ENCODE results near the gene SELPLG.
"Not testable (repeated sequence)": the region's sequence is repeated elsewhere in the genome, so short reads cannot be mapped to it uniquely, and the experiment has no call there.

Gene SELPLG

DNA sequence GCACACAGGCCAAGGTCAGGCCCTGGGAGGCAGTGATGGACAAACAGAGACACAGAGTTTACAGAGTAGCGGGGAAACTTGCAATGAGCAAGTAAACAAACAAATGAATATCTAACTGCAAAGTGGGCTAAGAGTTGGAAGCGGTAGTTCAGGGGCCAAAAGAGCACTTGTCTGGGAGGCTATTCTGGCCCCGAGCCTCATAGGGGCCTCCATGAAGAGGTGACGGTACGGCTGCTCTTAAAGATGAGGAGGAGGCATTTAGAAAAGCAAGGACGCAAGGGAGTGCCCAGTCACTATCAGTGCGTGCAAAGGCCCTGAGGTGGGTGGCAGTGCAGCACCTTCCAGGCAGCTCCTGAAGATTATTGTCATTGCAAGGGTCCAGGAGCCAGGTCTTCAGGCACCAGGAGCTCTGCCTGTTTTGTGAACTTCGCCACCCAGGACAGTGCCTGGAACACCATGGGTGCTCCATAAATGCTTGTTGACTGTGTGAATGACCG lies 31.4 kb downstream of the SELPLG start:
- no peak for DNase-seq

DNA sequence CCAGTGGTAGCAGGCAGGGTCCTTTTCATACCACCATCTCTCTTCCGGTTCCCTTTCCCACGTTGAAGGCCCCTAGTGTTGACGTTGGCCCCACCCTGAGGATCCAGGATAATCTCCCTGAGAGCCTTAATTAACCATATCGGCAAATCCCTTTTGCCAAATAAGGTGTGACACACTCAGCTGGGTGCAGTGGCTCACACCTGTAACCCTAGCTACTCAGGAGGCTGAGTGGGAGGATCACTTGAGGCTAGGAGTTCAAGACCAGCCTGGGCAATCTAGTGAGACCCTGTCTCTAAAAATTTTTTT lies 33.0 kb downstream of the SELPLG start:
- DNase-seq, result no peak

DNA sequence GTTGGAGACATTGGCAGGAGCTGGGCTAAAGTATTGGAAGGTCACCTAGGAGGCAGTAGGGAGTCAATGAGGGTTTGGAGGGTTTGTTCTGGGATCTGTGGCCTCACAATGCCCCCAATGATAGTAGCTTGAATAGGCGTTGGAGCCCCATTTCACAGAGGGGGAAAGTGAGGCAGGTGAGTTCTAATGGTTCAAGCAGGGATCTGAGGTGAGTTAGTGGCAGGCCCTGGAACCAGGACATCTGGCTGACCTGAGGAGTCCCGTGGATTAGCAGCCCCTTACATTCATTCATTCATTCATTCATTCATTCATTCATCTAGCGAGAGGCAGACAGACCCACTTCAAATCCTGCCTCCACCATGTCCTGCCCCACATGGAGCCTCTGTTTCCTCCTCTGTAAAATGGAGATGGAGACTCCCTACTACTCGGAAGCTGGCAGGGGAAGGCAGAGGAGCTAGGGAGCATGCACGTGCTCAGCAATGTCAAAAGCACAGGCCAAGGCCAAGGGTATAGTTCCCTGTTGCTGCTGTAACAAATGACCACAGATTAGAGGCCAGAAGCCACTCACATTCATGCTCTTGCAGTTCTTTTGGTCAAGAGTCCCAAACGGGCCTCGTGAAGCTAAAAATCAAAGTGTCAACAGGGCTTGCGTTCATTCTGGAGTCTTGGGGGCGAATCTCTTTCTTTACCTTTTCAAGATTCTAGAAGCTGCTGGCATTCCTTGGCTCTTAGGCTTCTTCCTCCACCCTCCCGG lies 33.6 kb downstream of the SELPLG start:
- no peak for DNase-seq

DNA sequence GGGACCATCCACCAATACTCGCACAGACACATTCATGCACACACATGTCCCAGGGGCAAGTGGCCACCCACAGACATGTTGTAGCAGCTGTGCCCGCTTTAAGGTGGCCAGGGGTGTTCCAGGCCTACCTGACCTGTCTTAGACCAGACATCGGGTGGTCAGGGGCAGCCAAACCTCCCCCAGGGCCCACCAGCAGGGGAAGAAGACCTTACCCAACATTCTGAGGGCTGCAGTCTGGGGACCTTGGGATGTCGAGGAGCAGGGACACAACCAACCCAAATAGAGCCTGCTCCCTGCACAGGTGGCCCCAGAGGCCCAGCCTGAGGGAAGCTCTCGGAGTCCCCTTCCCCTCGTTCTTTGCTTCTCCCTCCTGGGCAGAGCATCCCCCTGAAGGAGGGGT lies 34.2 kb downstream of the SELPLG start:
- DNase-seq, result no peak

DNA sequence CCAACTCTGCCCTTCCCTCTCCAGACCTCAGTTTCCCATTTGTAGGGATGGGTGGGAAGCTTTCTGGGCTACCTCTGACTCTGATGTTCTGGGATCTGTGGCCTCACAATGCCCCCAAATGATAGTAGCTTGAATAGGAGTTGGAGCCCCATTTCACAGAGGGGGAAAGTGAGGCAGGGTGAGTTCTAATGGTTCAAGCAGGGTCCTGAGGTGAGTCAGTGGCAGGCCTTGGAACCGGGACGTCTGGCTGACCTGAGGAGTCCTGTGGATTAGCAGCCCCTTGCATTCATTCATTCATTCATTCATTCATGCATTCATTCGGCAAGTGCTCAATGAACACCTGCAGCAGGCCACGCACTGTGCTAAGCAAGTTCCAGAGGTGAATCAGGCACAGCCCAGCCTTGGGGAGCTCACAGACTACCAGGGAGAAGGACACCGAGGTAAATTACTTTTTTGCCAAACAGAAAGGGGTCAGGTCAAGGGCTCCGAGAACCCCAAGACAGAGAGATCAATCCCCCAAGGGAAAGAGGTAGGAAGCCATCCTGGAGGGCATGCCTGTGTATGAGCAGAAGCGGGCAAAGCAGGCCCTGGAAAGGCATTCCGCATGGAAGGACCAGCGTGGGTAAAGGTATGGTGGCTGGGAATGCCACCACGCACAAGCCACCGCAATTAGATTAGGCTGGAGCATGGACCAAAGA lies 35.0 kb downstream of the SELPLG start:
- no peak for DNase-seq

DNA sequence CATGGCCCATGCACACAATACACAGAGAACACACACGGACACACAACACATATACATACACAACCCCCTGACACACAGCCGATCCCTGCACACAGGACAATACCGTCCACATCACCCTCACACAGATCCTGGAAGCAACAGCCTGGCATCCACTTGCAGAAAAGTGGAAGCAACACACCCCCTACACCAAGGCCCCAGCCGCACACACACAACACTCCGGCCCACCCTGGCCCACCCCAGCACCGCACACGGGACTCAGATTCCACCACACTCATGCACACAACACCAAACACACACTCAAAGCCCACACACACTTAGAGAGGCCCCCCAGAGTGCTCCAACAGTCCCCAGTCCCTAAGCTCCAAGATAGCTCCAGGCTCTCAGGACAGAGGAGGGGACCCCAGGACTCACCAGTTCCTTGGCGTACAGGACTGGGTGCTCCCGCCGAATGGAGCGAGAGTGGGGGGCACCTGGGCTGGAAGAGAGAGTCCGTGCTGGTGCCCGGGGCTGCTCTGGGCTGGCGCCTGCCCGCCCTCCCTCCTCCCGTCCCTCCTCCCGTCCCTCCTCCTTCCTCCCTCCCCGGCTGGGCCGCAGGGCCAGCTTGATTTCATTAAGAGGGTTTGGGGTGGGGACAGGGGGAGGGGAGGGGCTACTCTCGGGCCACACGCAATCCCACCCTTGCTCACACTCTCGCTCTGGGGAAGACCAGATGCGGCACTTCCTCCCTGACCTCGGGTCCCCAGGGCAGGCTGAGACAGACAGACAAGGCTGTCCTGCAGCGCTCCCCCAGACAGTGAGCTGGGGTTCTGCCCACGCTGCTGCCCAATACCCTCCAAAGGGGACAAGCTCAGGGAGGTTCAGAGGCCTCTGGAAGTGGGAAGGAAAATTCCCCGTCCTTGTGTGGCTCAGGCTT lies 35.9 kb downstream of the SELPLG start, which contains the start of gene TMEM119:
TMEM119 (minus strand) TSS at position 526 of the 913 bp plus-strand sequence. CDS start 5,701 bp downstream, outside the sequence.
- no peak for DNase-seq

DNA sequence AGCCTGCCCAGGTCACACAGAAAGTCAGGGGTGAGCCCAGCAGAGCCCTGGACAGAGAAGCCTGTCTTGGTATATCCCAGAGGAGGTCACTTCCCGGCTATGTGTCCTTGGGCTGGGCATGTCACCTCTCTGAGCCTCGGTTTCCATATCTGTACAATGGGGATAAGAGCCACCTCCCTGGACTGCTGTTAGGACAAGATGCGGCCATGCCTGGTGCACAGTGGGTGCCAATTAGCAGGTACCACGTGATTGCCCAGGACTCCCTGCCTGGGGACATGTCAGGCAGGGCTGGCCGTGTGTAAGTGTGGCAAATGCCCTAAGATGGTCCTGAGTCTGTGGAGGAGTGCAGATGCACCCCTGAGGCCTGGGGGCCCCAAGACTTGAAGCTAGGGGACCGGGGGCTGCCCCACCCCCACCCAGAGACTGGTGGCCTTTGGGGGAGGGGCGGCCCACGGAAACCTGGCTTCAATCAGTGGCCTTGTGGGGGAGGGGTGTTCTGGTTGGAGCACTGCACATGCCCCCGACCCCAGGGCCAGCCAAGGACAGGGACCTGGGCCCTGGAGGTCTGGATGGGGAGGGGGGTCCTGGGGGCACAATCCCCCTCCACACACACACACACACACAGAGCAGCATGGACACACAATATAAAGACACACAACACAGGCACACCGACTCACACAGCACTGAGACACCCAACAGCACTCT lies 36.7 kb downstream of the SELPLG start:
- DNase-seq, result no peak

DNA sequence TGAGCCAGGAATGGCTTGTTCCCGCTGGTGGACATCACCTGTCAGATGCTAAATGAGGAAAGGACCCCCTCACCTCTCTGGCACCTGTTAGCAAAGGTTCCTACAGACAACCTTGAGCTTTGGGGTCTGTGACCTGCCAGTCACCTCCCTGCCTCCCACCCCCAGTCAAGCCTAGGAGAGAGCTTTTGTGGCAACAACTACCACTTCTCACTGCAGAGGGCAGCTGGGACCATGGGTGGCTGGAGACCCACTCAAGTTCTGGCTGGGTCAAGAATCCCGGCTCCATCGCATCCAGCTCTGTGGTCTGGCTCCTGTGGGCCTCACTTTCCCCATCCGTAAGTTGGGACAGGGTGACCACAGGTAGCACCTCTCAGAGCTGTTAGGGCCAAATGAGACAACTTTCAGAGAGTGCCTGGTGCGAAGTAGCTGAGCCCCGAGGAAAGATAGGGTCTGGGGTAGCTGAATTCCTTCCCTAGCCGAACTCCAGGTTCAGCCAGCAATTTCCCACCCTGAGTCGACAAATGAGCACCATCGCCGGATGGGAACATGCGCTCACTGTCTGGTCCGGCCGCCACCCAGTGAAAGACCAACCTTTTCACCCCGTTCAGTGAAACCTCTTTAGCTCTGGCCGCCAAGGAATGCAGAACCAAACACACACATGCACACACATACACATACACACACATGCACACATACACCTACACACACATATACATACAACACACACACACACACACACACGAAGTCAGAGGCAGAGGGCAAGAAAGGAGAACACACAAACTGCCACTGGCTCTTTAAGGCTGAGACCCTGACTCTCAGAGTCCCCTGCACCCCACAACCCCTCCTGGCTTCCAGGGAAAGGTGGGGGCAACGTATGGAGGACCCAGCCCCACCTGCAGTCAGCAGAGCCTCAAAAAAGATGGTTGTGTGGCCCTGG lies 37.7 kb downstream of the SELPLG start:
- no peak for DNase-seq

DNA sequence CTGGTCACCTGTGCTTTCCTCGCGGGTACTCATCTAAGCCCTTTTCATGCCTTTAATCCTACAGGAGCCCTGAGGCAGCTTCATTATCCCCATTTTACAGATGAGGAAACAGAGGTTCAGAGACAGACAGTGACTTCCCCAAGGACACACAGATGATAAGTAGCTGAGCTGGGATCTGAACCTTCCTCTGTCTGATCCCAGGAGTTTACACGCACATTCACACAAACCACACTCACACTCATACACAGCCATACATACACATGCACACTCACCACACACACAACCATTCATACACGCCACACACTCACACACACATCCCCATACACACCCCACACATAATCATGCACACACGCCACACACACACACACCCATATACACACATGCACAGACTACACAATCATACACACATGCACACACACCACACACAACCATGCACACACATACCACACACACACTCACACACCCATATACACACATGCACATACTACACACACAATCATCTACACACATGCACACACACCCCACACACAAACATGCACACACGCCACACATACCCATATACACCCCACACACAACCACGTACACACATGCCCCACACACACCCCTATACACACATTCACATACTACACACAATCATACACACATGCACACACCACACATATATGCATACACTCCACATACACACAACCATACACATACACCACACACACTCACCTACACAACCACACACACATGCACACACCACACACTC lies 38.6 kb downstream of the SELPLG start:
- DNase-seq, result no peak

DNA sequence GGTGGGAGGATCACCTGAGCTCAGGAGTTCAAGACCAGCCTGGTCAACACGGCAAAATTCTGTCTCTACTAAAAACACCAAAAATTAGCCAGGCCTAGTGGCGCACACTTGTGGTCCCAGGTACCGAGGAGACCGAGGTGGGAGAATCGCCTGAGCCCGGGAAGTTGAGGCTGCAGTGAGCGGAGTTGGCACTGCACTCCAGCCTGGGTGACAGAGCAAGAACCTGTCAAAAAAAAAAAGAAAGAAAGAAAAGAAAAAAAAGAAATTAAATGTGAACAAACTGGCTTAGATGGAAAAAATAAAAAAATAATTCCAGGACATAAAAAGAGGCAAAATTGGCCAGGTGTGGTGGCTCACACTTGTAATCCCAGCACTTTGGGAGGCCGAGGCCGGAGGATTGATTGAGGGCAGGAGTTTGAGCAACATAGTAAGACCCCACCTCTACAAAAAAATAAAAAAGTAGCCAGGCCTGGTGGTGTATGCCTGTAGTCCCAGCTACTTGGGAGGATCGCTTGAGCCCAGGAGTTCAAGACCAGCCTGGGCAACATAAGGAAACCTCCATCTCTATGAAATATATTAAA lies 39.3 kb downstream of the SELPLG start:
- no peak for DNase-seq

DNA sequence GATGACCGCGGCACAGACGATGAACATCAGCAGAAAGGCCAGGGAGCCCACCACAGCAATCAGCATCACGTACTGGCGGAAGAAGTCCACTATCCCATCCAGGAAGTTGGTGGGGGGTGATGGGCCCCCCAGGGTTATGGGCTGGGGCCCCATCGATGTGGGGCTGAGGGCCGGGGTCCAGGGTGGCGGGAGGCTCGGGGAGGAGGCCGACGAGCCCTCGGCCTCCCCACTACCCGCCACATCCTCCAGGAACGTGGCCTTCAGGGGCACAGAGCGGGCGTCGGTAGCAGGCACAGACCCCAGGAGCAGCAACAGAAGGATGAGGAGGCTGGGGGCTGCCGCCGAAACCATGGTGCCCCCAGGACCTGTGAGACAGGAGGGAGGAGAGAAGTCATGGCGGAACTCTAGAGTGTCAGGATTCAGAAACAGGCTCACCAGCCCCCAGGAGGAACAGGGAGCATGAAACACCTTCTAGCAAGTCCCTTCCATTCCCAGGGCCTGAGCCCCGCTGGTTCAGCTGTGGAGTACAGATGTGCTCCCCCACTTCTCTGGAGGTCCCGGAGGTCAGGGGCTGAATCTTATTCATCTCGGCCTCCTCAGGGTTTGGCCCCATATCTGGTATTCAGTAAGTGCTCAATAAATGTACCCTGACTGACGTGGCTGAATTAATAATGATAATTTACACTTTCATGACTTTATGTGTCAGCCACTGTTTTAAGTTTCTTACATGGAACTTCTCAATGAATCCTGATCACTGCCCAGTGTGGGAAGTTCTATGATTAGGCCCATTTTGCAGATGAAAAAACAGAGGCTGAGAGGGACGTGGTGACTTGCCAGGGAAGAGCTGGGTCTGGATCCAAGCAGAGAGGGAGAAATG lies 41.4 kb downstream of the SELPLG start:
- no peak for DNase-seq

DNA sequence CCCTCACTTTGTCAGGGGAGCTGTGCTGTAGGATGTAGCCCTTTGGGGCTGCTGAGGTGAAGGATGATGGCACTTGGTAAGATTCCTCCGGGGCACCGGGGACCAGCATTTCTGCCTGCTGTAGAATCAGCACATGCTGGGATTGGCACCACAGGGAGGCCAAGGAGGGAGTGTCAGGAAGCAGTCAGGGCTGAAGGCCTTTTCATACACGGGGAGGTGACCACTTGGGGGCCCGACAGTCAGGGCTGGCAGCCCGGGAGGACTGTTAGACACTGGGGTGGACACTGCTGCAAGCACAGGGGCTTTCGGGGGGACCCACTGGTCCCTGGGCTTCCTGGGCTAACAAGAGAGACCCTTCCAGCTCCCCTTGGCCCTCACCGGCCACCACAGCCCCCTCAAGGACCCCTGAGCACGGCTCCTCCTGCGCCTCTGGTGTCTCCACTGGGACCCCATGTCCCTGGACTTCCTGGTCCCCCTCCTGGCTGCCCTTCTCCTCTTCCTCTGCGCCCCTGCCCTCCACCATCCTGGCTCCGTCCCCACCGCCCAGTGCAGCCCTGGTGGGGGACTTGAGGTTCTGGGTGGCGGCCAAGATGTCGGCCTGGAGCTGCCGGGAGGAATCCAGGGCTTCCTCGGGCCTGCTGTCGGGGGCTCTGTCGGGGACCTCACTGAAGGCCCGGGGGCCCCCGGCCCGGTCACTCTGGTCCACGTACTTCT lies 42.3 kb downstream of the SELPLG start:
- DNase-seq, result no peak

DNA sequence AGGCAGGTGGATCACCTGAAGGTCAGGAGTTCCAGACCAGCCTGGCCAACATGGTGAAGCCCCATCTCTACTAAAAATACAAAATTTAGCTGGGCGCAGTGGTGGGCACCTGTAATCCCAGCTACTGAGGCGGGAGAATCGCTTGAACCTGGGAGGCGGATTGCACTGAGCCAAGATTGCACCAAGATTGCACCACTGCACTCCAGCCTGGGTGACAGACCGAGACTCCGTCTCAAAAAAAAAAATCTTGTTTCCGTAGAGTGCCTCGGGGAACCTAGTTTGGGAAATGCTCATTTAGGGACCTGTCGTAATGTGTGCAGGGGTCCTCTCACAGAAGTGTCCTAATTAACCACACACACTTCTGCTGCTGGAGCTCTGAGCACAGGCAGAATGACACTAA lies 43.2 kb downstream of the SELPLG start:
- DNase-seq, result not testable (repeated sequence)

DNA sequence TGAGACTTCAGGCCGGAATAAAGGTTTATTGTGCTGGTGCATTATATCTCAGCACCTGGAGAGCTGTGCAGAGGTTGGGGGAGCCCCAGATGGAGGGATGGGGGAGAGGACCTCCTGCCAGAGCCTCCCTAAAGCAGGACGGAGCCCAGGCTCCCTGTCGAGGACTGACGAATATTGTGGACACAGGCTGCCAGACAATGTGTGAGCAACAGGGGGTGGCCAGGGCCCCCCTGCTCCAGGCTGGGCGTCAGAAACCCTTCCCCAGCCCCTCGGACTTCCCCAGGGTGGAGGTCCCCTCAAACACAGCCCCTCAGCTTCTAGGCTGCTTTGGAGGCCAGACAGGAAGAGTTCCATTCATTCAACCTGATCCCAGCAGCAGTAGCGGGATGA lies 43.9 kb downstream of the SELPLG start:
- DNase-seq, result no peak

DNA sequence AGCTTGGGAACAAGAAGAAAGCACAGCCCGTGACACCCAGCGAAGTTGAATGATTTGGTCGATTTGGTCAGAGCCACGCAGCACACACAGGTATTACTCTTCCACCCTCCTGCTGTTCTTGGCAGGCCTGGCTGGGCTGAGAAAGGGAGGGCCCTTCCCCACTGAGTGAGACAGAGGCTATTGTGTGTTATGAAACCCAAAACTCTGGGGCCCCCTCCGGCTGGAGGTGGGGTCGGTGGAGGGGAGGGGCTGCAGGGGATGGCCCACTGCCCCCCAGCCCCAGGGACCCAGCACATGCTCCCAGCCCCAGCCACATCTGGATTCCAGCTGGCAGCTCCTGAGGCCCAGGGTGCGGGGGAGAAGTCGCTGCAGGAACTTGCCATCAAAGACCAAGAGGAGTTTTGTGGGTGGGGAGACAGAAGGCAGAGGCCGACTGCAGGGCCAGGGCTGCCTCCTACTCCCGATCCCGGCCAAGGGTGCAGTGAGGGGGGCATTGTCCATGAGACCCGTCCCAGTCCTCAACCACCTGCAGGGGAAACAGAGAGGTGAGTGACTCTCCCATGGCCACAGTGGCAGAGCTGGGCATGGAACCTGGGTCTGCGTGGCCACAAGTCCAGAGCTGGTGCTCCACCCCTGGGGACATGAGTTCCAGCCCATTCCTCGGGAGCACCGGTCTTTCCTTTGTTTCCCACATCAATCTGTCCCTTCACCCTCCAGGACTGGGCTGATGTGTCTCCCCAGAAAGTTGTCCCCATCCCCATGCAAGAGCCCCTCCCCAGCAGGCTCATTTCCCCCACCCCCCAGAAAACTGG lies 44.5 kb downstream of the SELPLG start:
- no peak for DNase-seq

DNA sequence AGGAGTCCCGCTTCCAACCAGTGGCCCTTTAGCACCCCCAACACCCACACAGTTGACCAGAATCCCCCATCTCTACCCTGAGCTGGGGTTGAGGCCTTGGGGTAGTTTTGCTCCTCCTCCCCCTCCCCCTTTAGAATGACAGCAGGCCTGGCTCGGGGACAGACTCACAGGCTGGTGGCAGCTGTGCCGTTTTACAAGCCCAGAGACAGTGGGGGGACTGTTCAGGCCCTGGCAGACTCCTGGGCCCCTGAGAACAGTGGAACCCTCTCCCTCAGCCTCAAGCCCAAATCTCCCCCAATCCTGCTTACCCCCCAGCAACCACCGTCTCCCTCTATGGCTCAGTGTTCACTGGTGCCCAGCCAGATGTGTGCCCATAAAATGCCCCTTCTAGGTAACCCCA lies 45.9 kb downstream of the SELPLG start:
- DNase-seq, result no peak

DNA sequence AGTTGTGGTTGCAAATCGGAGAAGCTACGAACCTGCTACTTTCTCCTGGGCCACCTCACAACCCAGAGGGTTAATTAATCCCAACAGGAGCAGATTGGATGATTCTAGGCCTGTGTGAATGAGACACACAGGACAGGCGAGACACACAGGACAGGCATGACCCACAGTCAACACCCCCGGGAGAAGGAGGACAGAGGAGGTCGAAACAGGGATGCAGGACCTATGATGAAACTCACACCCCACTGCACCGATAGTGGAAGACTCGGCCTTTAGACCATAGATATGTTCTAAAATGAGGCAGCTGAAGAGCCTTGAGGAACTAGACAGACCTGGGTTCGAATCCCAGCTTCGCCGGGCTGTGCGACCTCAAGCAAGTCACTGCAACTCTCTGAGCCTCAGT lies 47.4 kb downstream of the SELPLG start:
- DNase-seq, result no peak

DNA sequence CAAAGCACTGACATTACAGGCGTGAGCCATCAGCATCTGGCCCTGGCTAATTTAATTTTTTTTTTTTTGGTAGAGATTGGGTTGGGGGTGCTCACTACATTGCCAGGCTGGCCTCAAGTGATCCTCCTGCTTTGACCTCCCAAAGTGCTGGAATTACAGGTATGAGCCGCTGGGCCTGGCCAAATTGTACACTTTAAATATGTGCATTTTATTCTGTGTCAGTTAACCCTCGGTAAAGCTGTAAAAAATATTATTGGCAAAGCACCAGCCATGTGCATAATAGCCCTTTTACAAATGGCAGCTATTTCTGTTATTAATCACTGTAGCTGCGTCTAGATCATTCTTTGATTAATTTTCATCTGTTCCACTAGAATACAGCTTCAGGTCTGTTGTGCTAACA lies 47.8 kb downstream of the SELPLG start:
- no peak for DNase-seq
